IPS-11a (cell line): Measurements from ENCODE around the gene CCDC91.

Experiments used
- H3K4me3 ChIP-seq: one replicate; pipeline ENCODE4 v1.5.1; 2013; ENCODE audit warnings: low read depth, low read length, control low read depth

The CCDC91 gene

DNA sequence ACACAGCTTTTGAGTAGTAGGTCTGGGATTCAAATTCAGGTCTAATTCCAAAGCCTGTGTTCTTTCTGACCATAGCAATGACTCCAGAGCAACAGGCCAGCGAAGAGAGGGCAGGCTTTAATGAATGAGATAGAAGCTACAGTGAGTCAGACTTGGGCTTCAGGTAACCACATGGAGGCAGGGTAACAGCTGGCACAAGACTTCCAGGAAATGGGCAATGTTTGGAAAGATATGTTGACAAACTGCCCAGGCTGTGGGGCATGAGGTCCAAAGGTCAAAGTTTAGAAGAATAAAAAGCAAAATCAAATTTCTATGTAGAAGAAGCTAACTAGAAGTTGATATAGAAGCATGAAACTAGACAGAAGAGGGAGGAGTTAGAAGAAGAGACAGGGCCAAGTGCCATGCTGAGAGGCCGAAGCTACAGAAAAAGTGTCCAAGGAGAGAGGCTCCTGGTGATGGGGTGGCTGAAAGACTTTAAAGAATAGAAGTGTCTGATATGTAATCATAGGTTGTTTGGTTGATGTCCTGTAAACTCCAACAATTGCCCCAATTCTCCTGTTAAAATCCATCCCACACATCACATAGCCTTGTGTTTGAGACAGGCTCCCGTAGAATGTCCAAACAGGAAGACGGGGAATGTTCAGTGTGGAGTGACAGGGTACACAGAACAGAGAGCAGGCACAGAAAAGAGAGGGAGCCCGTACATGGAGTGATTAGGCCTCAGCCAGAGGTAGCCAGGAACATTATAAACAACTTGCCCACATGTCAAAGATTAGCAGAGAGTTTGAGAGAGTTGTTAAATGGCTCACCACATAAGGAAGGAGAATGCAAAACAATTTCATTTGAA is 384.7 kb downstream of the CCDC91 start:
- H3K4me3 ChIP-seq: no peak overlapping the region

DNA sequence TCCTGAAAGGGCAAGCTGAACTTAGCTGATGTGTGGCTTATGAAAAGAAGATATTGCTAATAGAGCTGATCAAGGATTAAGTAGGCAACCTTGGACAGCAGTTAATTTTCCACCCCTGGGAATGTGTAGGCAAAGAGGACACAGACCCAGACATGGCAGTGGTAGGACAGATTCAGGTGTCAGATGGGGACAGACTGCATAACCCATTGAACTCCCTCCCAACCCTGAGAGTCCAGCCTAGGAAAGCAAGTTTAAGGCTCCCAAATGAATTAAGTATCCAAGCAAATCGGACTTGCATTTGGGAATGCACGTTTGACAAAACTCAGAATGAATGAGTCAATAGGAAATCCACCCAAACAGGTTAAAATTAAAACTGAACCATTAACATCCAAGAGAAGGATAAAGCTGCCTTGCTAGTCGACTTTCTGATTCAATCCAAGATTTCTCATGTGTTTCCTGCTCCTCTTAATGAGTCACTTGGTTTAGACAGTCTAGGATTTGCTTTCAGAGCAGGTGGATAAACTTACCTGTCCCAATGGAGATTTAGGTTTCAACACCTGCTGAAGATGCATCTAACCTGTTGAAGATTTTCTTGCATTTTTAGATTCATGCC is 385.4 kb downstream of the CCDC91 start:
- H3K4me3 ChIP-seq: no peak overlapping the region

DNA sequence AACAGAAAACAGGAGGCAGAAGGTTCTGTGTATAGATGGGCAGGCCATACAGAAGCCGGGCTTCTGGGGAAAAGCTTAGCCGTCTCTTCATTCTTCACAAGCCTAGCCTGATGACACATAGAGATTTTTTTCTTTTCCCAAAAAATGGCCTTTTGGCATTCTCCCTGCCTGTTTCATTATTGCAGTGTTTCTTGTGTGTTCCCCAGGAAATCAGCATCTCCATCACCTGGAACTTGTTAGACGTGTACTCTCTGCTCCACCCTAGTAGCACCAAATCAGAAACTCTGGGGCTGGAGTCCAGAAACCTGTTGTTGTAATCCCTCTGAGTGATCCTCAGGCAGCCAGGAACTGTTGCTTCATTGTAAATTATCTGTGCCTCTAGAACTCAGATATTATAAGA is 388.1 kb downstream of the CCDC91 start:
- no peak overlapping the region for H3K4me3 ChIP-seq

DNA sequence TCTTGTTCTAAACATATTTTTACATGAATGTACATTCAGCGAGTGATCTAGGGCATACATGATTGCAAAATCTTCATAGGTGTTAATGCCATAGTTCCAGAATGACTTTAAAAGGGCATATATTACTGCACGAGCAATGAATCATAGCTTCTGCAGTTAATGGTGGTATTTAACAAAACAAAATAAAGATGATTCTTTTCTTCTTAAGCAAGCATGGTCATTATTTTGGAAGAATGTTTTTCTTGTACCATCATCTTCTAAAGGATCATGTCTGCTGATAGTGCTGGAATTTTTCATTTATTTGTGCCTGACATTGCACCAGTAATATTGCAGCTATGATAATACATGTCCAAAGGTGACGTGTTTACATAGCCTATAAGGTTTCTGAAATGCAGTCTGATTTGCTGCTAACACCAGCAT is 388.6 kb downstream of the CCDC91 start:
- H3K4me3 ChIP-seq: no peak overlapping the region

DNA sequence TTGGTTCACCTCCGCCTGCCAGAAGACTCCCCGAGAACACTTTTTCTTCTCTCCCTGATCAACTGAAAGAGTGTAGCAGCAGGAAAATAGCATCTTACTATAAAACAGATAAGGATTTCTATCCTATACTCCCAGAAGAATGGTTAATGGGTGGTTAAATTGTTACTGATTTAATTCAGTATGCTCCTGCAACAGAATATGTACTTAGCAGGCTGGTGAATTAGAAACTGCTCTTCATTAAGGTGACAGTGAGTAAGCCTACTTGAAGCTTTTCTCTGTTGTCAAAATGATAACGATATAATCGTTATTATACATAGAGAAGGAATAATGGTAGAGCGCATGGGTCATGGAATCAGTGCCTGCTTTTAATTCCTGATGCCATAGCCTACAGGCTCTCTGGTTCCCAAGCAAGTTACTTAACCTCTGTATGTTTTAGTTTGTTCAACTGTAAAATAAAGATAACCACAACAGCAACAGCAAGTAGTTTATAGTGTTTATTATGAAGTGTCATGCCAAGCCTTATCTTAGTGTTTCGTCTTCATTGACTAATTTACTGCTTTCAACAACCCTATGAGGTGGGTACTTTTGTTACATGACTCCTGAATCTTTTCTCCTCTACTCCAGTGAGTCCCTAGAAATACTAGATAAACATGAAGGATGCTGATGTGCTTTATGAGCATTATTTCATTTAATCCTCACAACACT is 392.6 kb downstream of the CCDC91 start:
- no peak overlapping the region for H3K4me3 ChIP-seq

DNA sequence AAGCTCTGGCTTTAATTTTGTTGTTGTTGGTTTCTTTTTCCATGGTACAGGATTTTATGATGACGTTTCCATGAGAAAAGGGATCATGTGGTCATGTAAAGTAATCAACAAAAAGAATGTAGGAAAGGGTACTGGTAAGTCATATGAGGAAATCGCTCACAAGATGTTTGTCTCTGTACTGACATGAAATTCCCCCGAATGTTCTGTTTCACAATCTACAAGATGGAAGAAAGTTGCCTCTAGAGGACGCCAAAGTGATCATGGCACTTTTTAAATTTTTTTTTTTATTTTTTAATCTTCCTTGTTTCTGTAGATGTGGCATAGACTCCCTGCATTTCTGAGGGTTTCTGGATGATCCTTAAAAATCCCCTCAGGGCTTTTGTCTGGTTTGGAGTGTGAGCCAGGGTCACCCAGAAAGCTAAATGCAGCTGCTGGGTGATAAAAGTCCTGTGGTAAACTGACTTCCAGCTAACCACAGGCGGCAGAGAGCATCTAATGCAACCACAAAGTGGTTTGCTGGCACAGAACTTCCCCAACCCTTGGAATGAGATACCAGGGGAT is 393.5 kb downstream of the CCDC91 start:
- no peak overlapping the region for H3K4me3 ChIP-seq

DNA sequence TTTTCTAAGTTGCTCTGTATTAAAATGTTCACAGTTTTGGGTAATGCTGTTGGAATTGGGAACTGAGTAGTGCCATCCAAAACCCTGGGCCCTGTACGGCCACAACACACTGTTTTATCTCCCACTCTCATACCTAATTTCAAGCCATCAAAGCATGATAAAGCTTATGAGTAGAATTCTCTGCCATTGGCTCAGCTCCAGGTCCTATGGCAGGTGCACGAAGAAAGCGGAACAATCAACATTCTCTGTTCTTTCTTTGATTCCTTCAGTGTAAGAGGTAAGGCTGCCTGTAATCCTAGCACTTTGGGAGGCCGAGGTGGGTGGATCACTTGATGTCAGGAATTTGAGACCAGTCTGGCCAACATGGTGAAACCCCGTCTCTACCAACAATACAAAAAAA is 394.9 kb downstream of the CCDC91 start:
- no peak overlapping the region for H3K4me3 ChIP-seq

DNA sequence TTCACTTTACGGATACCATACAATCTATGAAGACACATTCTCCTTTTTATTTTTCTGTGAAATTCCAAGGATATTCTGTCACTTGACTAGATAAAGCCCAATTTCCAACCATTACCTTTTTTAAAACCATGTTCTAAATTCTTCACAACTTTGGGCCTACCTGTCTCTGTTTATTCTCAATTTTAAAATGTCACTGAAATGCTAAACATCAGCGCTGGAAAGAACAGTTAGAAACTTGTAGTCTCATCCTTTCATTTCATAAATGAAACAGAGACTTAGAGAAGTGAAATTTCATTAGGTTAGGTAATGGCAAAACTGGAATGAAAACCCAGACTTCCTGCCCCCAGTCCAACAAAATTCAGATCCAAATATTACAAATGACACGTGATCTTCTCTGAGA is 396.2 kb downstream of the CCDC91 start:
- H3K4me3 ChIP-seq: no peak overlapping the region

DNA sequence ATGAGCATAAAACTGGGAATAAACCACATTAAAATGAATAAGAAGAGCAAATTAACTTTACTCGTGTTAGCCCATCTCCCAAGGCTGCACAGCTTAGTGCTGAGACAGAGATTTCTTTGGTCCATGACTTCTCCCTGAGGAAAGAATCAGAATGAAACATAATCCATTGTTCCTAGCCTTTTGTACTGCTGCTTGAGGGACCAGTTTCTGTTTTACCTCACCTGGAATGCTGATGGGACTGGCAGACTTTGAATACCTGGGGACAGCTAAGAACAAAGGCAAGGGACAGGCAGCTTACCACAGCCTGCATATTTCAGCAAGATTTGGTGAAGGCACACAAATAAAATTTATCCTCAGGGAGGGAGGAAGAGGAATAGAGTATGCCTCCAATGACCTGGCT is 401.6 kb downstream of the CCDC91 start:
- no peak overlapping the region for H3K4me3 ChIP-seq
